HepG2 (cell line): ENCODE measurements around the gene COL9A3. TPM values are rescaled to one million over a fixed set of nuclear protein-coding genes. Genes with fewer than 3 reads are reported as not detected.

Experiments used
- ELF3 ChIP-seq: IDR thresholded peaks from 2 replicates; pipeline ENCODE4 v1.6.1; 2016; ENCODE audit warnings: missing genetic modification reagents, missing compliant biosample characterization
- ETS1 ChIP-seq: sonication (generic); formaldehyde crosslinking; IDR thresholded peaks from 2 replicates; pipeline ENCODE4 v1.4.0; 2020; ENCODE audit warnings: missing genetic modification reagents
- HNF4A ChIP-seq: sonication (generic); formaldehyde crosslinking; IDR thresholded peaks from 2 replicates; pipeline ENCODE4 v1.4.0; 2020; ENCODE audit warnings: missing genetic modification reagents
- PHB2 ChIP-seq: fragments of 450-650 bp; IDR thresholded peaks from 2 replicates; pipeline ENCODE4 v1.6.1; 2018; ENCODE audit not compliant: partially characterized antibody
- RFX5 ChIP-seq: IDR thresholded peaks from 2 replicates; pipeline ENCODE4 v1.6.1; 2011; ENCODE audit warnings: low read depth, low read length, improper control_type of control experiment
- SMAD1 ChIP-seq: sonication (generic); formaldehyde crosslinking; IDR thresholded peaks from 2 replicates; pipeline ENCODE4 v1.4.0; 2020; ENCODE audit warnings: missing genetic modification reagents, low read depth, mild to moderate bottlenecking, borderline replicate concordance
- SRSF1 ChIP-seq: fragments of 200-400 bp; formaldehyde crosslinking; optimal IDR thresholded peaks from 2 replicates; pipeline ENCODE3; 2017; ENCODE audit warnings: mild to moderate bottlenecking, low read depth, low read length, moderate library complexity
- SUZ12 ChIP-seq: fragments of 150-350 bp; IDR thresholded peaks from 2 replicates; pipeline ENCODE4 v1.6.1; 2014; ENCODE audit warnings: low read depth, low read length
- TEAD2 ChIP-seq: sonication (generic); formaldehyde crosslinking; IDR thresholded peaks from 2 replicates; pipeline ENCODE4 v1.9.0; 2021; ENCODE audit warnings: missing genetic modification reagents
- THRA ChIP-seq: sonication (generic); formaldehyde crosslinking; IDR thresholded peaks from 2 replicates; pipeline ENCODE4 v1.4.0; 2020; ENCODE audit warnings: missing genetic modification reagents, borderline replicate concordance
- ZBTB10 ChIP-seq: sonication (generic); formaldehyde crosslinking; IDR thresholded peaks from 2 replicates; pipeline ENCODE4 v1.4.0; 2020; ENCODE audit warnings: missing genetic modification reagents, borderline replicate concordance
- ZHX1 ChIP-seq: sonication (generic); formaldehyde crosslinking; IDR thresholded peaks from 2 replicates; pipeline ENCODE4 v1.8.1; 2022; ENCODE audit warnings: low read depth, mild to moderate bottlenecking, missing genetic modification reagents
- ZNF446 ChIP-seq: sonication (generic); formaldehyde crosslinking; IDR thresholded peaks from 2 replicates; pipeline ENCODE4 v1.5.0; 2020; ENCODE audit warnings: mild to moderate bottlenecking, missing genetic modification reagents
- ZNF558 ChIP-seq: sonication (generic); formaldehyde crosslinking; IDR thresholded peaks from 2 replicates; pipeline ENCODE4 v1.9.0; 2022; ENCODE audit warnings: mild to moderate bottlenecking, missing genetic modification reagents, borderline replicate concordance
- ZNF576 ChIP-seq: sonication (generic); formaldehyde crosslinking; IDR thresholded peaks from 2 replicates; pipeline ENCODE4 v1.4.0; 2020; ENCODE audit warnings: mild to moderate bottlenecking, missing genetic modification reagents
- ZNF614 ChIP-seq: IDR thresholded peaks from 2 replicates; pipeline ENCODE4 v1.6.1; 2018; ENCODE audit warnings: missing biosample characterization, missing genetic modification reagents, inconsistent platforms, borderline replicate concordance
- ZNF839 ChIP-seq: sonication (generic); formaldehyde crosslinking; IDR thresholded peaks from 2 replicates; pipeline ENCODE4 v1.4.0; 2020; ENCODE audit warnings: missing genetic modification reagents, mild to moderate bottlenecking, borderline replicate concordance
- polyA plus RNA-seq, 8 experiments: library from polyadenylated mRNA; depleted of rRNA in 3 of 8; stranded (reverse) in 7 of 8; unstranded in 1 of 8; fragments of >200 nt; fragmentation: Illumina TruSeq in 4 of 8; extraction: Trizol in 4 of 8; gene quantifications; 2 replicates each; pipeline versions ENCODE4 v1.2.1 to v1.2.3, GENCODE V29; 2011 to 2016; ENCODE audit warnings: low read depth in 4 of 8, missing spikeins in 1 of 8, mixed read lengths in 1 of 8; ENCODE audit not compliant: insufficient read depth in 1 of 8
- total RNA-seq, 5 experiments: library from RNA; depleted of rRNA; stranded (reverse); fragments of >200 nt; fragmentation: Illumina TruSeq; extraction: Trizol; gene quantifications; 2 replicates each; pipeline ENCODE4 v1.2.3, GENCODE V29; 2016; ENCODE audit warnings: low read depth in 1 of 5
- TF ChIP-seq, protein P1 (sequence below): sonication (generic); formaldehyde crosslinking; IDR thresholded peaks from 2 replicates; pipeline ENCODE4 v1.5.0; 2020; ENCODE audit warnings: mild to moderate bottlenecking, missing genetic modification reagents

COL9A3 gene
- total and polyA plus RNA-seq, 2 of the 13 experiments (the other 11 are each of a cell fraction or from before 2014, with no cell fraction given): 155 to 204 TPM

- TF ChIP-seq ZBTB10 (peak; percentile 57; the same call in 1 of the 2 replicates), ZNF446 (CRISPR knock-in tag) (peak; percentile 42; the same call in 1 of the 2 replicates), SRSF1 (peak; percentile 68), ZNF576 (0 out of 2 replicates have a peak, but pooled peaks have one; percentile 27), PHB2 (no peak), SMAD1 (CRISPR knock-in tag) (peak; percentile 95), ZNF558 (CRISPR knock-in tag) (peak; percentile 95; the same call in 1 of the 2 replicates), HNF4A (CRISPR knock-in tag) (peak; percentile 93), ZNF839 (CRISPR knock-in tag) (no peak; the same call in 1 of the 2 replicates), RFX5 (peak; percentile 49; the same call in 1 of the 2 replicates), ETS1 (CRISPR knock-in tag) (peak; percentile 78; the same call in 1 of the 2 replicates), TEAD2 (0 out of 2 replicates have a peak, but pooled peaks have one; percentile 37), ELF3 (CRISPR knock-in tag) (peak; percentile 76; the same call in 1 of the 2 replicates), THRA (CRISPR knock-in tag) (peak; percentile 68), SUZ12 (no peak), ZHX1 (CRISPR knock-in tag) (no peak; the same call in 1 of the 2 replicates), ZNF614 (CRISPR knock-in tag) (peak; percentile 82; the same call in 1 of the 2 replicates)
- TF ChIP-seq, protein P1, sequence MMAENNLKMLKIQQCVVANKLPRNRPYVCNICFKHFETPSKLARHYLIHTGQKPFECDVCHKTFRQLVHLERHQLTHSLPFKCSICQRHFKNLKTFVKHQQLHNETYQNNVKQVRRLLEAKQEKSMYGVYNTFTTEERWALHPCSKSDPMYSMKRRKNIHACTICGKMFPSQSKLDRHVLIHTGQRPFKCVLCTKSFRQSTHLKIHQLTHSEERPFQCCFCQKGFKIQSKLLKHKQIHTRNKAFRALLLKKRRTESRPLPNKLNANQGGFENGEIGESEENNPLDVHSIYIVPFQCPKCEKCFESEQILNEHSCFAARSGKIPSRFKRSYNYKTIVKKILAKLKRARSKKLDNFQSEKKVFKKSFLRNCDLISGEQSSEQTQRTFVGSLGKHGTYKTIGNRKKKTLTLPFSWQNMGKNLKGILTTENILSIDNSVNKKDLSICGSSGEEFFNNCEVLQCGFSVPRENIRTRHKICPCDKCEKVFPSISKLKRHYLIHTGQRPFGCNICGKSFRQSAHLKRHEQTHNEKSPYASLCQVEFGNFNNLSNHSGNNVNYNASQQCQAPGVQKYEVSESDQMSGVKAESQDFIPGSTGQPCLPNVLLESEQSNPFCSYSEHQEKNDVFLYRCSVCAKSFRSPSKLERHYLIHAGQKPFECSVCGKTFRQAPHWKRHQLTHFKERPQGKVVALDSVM: peak; percentile 91
These were observed 11.0 kb upstream of the COL9A3 start (continued) for GRCh38 chr20:62805711-62806382.
